Activated gamma-delta T cell (primary cell): ENCODE measurements around the gene LTB4R.
"Not testable (repeated sequence)": the region's sequence is repeated elsewhere in the genome, so short reads cannot be mapped to it uniquely, and the experiment has no call there.

Experiments
- DNase-seq: peaks from one replicate; lab custom pipeline; 2025; lab: John Stamatoyannopoulos, UW

LTB4R gene

DNA sequence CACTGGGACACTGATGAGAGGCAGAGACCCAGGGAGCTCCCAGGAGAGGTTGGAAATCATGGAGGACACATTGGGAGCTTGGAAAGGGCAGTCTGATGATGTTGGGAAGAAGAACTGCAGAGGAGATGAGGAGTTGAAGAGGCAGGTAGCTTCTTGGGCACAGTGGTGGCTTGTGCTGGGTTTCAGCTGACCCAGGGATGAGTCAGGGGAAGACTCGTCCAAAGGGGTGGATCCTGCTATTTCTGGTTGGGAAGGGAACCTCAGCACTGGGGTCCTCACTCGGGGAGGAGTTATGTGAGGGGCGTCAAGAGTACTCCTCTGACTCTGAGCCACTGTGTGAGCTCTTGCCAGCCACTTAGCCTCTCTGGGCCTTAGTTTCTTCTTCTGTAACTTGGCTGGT is 12.0 kb downstream of the LTB4R start:
- no peak for DNase-seq

DNA sequence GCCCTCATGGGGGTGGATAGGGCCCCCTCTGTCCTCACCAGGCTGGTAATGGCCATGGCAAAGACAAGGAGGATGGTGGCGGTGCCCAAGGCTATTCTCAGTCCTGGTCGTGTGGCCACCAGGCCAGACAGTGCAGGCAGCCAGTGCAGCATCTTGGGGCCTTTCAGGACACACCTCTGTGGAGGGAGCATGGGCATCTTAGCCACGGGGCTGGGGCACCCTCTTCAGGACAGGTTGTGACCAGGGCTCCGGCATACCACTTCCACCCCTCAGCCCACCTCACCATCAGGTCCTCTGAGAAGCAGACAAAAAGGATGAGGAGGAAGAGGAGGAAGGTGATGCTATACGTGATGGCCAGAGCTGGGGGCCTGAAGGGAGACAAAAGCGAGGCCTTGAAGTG is 12.7 kb downstream of the LTB4R start:
- DNase-seq: no peak

DNA sequence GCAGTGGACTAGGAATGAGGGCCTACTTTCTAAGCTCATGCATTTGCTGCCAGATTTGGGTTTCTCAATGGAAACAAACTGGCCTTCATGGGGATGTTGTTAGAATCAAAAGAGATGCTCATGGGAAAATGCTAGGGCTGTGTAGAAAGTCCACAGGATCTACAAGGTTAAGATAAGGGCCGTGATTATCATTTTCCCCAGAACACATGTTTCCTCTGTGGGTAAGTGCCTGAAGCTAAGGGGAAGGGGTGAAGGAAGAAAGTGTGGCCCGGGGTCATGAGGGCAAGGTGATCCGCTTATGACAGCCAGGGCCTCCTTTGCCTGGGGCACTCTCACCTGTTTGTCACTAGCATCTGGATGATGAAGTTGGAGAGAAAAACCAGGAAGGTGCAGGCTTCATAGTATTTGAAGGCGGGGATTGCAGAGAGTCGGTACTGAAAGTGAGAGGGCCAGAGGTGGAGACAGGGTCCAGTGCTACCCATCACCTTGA is 13.8 kb downstream of the LTB4R start:
- DNase-seq: no peak

DNA sequence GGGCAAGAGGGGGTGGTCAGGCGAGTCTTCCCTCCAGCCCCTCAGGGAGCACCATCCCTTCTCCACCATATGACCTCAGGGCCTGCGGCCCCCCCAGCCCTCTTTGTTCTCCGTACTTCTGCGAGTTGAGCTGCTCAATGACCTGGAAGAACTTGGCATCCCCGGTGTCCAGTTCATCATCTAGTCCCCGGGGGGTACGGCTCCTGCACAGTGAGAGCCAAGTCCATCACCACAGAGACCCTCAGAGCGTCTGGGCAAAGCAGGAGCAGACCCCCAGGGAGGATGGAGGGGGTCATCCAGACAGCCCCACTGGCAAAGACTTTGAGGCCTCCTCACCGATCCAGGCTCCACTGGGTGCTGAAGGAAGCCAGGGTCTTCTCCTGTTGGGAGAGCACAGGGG is 14.7 kb downstream of the LTB4R start:
- no peak for DNase-seq

DNA sequence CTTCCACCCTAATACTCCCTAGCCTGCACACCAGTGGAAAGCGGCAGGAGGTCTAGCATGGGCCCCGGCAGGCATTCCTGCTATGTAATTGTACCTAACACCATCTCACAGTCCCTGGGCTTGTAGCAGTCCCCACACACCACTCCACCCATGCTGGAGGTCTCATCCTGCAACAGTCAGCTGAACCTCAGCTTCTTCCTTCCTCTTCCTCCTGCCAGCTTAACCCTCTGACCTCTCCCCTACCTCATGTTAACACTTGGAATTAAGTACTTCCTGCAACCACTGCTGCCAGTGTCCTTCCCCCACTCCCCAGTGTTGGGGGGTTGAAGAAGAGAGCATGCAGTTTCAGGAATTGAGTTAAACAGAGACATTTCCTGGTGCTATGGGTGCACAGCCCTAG is 16.0 kb downstream of the LTB4R start:
- DNase-seq: no peak

DNA sequence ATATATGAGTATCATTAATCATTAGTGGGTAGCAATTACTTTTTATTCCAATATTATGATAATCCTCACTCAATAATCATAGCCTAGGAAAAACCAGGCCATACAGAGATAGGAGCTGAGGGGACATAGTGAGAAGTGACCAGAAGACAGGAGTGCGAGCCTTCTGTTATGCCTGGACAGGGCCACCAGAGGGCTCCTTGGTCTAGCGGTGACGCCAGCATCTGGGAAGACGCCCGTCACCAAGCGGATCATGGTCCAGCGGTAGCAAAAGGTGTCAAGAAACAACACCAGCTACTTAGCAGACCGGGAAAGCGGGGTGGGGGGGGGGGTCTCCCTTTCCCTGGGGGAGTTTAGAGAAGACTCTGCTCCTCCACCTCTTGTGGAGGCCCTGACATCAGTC is 16.6 kb downstream of the LTB4R start:
- not testable (repeated sequence) for DNase-seq

DNA sequence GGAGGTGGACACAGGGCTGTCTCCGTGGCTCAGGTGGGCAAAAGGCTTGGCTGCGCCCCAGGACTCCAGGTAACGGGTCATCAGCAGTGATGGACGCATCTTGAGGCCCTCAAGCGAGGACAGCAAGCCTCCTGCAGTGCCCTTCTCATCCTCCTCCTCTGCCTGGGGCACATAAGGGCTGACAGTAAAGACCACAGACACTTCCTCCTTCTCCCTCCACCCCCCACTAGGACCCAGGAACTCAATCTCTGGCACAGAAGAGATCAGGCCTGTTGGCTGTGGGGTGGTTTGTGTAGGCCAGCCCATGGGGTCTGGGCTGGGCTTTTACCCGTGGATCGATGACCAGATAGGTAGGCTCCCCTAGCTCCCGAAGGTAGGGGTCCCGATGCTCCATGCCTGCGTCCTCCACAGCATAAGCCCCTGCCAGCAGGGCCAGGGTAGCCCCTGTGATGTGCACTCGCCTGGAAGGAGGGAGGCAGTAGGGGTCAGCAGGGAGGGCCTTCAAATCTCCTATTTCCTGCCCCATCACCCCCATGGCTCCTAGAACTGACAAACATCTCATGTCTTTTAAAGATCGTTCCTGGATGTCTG is 17.9 kb downstream of the LTB4R start:
- no peak for DNase-seq

DNA sequence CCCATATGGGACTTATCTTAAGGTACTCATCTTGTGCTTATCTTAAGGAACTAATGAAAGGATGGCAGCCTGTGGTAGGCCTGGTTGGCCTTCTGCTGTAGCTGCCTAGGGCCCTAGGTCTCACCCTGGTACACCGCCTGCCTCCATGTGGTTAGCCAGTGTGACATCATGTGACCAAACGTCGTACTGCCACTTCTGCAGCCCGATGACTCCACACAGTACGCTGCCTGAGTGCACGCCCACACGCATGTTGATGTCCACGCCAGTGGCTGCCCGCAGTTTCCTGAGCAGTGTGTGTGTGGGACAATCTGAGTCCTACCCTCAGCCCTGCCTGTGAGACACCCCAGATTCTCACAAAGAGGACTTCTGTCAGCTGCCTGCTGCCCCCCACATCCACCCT is 18.4 kb downstream of the LTB4R start:
- peak; percentile 49 for DNase-seq

DNA sequence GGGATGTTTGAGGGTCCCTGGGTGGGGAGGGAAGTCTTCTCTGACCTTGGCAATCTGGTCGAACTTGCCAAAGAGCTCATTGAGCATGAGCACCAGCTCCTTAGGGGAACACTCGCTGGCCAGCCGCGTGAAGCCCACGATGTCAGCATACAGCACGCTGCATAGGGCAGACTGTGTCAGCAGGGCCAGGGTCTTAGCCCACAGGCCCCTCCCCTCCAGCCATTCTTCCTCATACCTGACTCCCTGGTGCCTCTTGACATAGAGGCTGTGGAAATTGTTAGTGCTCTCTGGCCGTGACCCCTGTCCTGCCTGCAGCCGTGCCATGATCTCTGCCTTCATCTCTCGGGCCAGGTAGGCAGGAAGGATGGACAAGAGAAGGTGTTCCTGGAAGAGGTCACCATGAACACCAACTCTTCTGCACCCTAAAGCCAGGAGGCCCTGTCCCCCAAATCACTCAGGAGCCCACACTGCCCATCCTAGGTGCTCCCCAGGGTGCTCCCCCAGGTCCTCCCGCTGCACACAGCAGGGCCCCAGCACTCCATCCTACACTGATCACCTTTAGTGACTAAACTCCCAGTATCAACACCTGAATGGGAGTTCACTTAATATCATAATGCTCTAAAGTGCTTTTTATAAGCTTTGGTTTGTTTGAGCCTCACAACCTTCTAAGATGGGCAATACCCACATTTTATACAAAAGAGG is 19.8 kb downstream of the LTB4R start:
- no peak for DNase-seq

DNA sequence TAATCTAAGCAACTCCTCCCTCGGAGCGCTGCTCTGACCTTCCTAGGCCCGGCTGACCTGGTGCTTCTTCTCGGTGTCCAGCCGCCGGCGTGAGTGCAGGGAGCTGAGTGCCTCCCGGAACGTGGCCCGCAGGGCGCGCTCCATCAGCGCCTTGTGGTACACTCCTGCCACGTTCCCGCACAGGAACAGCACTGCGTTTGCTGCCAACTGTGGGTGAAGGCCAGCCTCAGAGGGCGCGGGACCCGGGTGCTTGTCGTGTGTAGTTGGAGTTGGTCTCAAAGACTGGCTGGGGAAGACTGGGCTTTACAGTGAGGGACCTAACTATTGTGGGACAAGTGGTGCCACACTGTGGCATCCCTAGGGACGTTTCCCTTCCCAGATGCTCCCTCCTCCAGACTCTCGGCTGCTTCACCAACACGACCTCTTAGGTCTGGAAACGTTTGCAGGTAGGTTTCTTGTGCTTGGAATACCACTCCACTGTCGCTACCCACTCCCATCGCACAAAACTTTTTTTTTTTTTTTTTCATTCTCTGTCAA is 20.5 kb downstream of the LTB4R start:
- DNase-seq: no peak

DNA sequence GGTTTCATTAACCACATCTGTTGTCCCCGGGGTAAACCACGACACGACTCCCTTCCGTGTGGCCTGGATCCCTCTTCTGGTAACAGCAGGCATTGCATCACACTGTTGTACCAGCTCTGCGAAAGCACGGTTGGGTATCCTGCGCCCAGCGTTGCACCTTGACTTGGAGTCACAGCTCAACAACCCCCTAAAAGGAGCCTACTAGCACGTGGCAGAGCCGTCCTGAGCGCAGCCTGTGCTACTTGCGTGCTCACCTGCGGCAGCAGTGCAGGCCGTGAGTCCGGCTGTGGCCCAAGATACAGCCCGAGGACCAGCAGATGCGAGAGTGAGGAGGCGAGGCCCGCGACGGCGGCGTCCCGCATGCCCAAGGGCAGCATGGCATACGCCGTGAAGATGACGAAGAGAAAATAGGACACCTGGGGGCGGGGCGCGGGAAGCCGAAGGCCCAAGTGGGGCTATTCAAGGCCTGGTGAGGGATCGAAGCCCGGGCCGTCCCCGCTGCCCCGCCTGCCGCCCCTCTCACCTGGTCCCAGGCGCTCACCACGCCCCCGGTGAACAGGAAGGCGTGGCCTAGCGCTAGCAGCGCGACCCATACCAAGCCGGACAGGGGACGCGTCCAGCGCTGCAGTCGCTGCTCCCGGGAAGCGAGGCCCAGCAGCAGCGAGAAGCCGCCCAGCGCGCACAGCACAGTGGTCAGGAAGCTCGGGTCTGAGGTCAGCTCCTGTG is 21.1 kb downstream of the LTB4R start:
- DNase-seq: peak; percentile 27

DNA sequence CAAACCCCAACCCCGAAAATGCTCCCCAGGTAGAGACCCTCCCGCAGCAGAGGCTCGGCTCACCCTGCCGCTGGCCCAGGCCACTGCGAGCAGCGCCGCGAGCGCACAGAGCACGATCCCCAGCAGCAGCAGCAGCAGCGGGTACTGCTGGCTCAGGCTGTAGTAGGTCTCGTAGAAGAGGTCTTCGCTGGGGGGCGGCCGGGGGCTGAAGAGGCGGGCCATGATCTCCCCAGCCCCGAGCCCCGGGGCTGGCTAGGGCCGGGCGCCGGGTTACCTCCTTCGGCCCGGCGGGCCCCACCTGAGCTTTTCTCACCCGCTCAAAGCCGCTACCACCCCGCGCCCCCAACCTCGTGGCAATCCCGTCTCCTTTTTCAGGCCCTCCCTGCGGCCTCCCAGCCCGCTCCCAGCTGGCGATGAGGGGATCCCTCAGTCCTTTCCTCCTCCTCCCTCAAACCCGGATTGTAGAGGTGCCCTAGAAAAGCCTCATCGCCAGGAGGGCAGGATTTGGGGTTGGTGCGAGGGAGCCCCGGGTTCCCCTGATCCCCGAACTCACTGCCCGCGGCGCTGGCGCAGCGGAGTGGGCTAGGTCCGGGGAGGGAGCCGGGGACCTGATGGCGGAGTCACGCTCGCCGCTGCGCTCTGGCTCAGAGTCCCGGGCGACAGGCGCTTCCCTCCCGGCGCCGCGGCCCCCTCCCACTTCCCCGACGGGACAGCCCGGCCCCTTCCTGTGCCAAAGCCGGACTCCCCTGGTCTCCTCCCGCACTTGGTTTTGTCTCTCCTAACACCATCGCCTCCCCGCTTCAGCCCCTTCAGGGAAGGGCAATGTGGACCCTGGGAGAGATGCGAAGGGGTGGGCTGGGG is 23.4 kb downstream of the LTB4R start, which contains the start of gene ADCY4:
Gene ADCY4 (minus strand): TSS at position 641 of the 861 bp plus-strand sequence. CDS start 419 bp downstream, at position 222.
- DNase-seq: no peak

DNA sequence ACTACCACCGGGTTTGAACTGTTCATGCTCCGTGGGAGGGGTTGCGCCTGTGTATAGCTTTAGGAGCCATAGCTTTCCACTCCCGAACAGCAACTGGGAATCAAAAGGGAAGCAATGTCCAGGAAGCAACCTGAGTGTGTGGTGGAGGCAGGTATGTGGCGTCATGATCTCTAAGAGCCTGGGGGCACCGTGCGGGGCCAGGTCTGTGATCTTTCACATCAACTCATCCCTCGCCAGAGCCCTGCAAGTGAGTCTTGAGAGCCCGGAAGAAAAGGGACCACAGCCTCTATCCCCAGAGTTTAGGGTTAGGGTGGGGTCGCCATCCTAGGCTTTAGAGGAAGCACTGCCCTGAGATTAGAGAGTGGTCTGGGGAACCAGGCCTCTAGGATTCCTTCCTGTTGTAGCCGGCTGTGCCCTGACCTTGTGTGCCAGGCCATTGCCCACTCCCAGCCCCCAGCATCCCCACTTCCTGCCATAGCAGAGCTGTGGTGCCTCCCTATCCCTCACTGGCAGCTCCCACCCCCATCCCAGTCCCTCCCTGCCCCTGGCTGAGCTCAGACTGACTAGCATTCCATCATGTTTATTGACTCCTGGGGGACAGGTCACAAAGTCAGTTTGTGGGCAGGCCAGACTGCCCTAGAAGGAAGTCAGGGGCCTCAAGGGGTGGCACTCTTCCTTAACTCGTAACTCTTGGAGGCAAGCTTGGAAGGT is 24.3 kb downstream of the LTB4R start:
- DNase-seq: no peak

DNA sequence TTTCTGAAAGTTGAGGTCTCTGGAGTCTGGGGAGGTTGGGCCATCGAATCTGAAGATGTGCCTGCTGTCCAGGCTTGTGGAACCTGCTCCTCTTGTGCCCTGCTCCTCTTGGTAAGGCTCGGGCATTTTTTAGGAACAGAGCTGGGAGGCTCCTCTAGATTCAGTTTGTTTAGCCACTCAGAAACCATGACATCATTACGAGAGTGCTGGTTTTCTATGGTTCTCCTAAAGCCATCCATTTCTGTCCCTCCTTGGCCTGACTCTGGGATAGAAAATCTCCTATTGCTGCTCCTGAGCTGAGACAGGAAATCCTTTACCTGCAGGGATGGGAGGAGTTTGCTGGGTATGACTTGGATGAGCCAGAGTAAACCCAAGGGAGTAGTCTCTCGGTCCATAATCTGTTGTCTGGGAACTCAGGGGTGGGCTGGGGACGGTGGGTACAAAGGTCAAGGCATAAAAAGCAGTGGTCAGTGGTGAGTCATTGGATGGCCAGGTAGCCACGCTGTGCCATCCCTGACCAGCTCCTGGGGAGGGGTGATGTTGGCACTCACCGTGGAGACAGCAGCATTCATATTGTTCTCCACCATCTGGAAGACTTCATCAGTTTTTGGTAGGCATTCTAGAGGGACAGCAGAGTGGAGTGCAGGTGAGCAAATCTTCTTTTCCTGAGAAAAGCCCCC is 26.0 kb downstream of the LTB4R start:
- DNase-seq: no peak

DNA sequence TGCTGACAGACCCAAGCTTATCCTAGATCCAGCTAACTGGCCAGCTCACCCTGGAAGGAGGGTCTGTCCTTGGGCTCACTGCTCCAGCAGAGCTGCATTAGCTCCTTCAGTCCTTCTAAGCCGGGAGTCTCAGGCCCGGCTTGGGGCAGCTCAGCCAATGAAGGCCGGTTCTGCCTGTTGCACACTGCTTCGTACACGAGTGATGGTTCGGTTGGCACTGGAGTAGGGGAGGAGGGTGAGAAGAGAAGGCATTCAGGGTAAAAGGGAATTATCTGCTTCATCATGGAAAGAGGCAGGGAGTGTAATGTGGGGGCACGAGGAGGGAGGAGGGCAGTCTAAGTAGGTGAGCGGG is 26.5 kb downstream of the LTB4R start:
- no peak for DNase-seq

DNA sequence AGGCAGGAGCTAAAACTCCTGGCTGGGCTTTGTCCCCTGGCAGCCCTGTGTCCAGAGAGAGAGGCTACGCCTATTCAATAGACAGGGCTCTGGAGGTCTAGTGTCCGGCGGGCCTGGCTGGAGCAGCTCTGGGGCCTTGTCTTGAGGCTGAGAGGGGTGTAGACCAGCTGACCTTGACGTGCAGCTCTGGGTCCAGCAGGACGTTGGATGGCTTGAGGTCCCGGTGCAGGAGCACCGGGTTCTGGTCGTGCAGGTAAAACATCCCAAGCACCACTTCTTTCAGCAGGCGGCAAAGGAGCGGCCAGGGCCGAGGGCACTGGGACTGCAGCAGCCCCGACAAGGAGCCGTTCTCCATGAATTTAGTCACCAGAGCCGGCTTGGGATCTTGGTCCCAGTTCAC is 27.5 kb downstream of the LTB4R start:
- DNase-seq: no peak

DNA sequence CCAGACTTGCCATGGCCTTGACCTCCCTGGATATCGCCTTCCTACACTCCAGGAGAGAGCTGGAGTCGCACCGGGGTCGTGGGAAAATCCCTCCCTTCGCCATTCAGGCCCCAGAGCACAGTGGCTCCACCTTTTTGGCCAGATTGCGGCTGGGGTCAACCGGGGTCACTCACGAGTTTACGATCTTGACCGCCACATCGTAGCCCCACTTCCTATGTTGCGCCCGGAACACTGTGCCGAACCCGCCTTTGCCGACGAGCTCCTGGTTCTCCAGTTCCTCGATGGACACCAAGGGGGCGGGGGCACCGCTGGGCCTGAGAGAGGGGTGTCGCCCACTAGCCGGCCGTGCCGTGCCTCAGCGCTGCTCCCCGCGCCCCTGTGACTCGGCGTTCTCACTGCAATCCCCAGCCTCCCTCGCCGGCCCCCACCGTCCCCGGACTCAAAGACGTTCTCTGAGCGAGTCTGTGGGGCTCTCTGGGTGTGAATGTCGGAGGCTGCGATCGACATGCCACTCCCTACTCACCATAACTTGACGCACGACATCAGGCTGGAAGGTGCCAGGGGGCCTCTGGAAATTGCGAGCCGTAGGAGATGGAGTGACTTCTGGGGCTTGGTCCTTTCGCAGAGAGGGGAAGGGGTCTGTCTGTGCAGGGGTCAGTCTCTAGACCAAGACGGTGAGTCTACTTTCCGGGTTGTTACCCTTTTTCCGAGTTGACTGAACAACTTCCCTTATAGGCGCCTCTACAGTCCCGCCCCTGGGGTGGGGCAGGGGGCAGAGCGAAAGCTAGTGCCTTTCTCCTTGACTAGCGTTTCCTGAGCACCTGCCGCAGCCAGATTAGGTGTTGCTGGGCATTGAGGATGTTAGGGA is 28.2 kb downstream of the LTB4R start, which contains the start of gene RIPK3:
Gene RIPK3 (minus strand): TSS at position 708 of the 868 bp plus-strand sequence. CDS start 165 bp downstream, at position 543.
- peak; percentile 21 for DNase-seq

DNA sequence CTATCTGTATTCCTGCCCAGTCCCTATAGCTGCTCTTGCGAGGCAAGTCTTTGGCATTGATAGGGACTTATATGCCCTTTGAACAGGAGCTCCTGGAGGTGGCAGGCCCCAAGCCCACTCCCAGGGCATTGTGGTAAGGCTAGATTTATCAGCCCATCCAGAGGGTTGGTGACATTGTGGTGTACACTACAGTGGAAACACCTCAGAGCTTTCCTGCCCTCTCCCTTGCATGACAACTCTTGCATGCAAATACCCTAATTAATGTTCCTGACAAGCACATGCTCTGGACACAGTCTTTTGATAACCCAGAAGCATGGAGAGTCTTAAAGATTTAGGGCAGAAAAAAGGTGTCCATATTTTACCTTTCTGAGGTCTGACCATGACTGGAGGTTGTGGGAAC is 29.3 kb downstream of the LTB4R start:
- no peak for DNase-seq

DNA sequence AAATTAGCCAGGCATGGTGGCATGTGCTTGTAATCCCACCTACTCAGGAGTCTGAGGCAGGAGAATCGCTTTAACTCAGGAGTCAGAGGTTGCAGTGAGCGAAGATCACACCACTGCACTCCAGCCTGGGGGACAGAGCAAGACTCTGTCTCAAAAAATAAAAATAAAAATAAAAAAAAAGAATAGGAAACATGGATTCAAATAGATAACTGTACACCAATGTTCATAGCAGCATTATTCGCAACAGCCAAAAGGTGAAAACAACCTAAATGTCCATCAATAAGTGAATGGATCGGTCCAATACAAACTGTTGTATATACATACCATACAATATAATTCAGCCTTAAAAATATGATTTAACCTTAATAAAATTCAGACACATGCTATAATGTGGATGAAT is 31.6 kb downstream of the LTB4R start:
- no peak for DNase-seq
